Measurements from ENCODE around the gene PITX2.
"Not testable (repeated sequence)": the region's sequence is repeated elsewhere in the genome, so short reads cannot be mapped to it uniquely, and the experiment has no call there.

PITX2 gene

DNA sequence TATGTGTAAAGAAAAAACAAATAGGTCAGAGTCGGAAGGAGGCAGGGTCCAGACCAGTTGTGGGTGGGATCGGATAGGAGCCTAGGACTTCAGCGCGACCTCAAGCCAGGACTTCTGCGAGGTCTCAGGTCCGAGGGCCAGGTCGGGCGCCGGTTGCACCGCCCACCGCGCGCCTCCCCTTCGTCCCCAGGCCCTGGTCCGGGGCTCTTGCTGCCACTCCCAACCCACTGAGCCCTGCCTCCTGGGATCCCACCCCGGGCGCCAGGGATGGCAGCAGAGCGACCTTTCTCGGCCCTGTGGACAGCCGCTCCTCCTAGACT lies 12.3 kb downstream of the PITX2 start:
- DNase-seq: no peak

DNA sequence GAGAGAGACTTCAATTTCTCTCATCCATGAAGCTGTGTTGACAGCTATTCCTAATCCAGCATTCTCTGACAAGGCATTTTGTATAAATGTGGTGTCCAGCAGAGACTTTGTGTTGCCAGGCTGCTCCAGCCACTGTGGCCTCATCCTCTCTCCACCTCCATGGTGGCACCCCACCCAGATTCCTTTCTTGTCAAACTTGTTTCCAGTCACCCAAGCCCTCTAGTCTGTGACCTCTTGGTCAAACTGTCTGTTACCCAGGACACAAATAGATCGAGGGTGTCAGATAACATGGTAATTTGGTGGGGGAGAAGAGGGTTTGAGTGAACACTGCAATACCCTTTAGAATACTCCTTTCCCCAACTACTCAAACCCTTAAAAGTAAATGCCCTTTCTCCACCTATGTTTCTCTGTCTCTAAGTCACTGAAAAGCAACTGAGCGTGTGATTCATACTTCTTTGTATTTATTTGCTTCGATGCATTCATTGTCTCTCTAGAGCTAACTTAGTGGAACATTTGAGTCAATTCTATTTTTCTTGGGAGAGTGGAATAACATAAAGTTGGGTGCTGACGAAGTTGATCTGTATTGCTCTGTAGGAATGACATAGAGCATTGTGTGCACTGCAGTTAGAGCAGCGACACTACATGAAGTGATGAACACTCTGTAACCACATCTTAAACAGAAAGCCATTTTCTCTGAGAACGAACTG lies 13.7 kb downstream of the PITX2 start:
- no peak for DNase-seq

DNA sequence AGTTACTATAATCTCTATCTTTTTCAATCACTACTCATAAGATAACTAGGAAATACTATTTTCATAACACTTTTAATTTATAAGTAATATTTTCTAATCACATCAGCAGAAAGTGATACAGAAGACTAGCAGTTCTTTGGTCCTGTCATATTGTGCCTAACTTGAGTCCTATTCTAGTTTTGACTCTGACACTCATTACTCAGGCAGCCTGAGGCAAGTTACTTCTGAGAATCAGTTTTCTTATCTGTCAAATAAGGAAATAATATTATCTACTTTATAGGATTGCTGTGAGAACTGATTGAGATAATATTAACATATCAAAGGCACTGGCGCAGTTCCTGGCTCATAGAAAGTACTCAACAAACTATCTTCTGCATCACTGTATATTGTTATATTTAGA lies 17.8 kb downstream of the PITX2 start:
- DNase-seq: no peak

DNA sequence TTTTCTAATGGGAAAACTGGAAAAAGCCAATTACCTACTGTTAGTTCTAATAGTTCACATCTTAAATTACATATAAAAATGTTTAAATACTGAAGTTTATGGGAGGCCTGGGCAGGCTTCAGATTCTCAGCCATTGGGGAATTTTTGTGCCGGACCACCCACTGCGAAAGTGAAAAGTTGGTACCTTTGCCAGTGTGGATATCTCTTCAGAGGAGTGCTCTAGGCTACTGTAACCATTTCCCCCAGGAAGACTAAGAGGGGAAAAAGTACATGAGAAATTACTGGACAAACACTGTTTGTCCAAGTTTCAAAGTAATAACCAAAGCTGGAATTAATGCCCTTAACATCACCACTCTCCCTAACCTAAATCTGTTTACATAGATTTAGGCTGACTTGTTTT lies 20.8 kb downstream of the PITX2 start:
- DNase-seq: no peak

DNA sequence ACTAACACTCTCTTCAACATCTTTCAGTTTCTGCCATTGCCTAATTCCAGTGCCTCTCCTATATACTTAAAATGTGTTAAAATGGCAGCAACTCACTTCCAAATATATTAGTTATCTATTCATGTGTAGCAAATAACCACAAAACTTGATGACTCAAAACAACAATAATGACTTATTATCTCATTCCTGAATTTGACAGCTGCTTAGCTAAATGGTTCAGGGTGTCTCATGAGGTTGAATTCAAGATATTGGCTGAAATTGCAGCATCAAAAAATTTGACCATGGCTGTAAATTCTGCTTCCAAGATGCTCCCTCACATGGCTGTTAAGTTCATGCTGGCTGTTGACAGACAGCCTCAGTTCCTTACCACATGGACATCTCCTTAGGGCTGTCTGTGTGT lies 25.3 kb downstream of the PITX2 start:
- DNase-seq: no peak

DNA sequence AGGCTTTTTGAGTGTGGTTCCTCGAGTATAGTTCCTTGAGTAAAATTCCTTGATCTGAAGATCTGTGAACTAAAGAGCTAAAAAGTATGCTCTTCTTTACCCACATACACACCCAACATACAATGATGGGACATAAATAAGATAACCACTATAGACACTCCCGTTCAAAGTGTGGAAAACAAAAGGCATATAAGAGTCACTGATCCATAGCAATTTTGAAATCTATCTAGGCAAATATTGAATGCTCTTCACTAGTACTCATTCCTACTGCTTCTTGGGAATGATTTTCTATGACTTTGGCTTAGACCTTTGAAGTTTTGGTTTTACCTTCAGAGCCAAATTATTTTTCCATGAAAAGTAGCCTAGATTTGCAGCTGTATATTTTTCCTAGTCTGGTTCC lies 26.4 kb downstream of the PITX2 start:
- no peak for DNase-seq

DNA sequence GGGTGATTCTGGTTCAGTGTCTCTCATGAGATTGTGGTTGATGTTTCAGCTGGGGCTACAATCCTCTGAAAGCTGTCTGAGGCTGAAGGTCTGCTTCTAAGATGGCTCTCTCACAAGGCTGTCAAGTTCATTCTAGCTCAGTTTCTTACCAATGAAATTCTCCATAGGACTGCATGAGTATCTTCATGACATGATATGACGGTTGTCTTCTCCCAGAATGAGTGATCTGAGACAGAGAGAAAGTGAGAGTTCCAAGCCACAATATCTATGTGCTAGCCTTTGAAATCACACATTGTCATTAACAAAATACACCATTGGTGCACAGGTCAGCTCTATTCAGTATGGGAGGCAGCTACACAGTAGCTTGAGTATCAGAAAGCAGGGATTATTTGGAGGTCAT lies 27.3 kb downstream of the PITX2 start:
- no peak for DNase-seq

DNA sequence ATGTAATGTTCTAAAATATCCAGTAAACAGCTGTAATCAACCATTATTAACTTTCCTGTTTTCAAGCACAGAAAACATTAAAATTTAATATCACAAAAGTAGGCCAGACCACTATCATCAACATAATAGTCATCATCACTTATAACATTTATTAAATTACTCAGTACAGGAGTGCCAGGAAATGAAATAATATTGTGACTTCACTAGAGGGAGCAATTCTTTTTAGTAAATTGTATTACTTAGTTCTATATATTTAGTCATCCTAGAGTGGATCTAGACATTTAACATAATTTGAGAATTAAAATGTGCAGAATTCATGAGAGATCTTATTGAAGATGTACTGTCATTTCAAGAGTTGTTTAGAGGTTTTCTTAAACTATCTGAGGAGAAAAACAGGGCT lies 33.6 kb downstream of the PITX2 start:
- DNase-seq: no peak

DNA sequence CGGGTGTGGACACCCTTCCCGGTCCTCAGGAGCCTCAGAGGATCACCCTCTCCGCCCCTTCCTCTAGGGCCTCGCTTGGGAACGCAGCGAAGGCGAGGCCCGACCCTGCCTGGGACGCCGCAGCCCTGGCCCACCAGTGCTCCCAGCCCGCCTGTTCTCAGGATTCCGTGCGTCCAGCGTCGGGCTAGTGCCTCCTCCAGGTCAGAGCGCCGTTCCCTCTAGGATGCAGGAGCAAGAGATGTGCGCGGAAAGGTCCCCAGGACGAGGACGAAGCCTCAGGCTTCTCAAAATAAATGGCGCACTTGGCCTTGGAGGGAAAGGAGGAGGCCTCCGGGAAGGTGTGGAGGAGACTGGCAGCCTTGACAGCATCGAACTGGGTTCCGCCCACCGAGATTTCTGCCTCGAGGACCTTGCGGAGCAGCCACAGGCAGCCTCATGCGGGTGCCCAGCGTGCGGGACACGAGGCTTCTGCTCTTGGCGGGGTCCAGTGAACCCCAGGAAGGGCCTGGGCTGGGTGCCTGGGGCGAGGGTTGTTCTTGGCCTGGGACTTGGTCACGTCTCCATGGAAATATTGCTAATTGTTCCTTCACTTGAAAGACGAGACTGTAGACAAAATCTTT lies 35.1 kb downstream of the PITX2 start:
- DNase-seq: no peak

DNA sequence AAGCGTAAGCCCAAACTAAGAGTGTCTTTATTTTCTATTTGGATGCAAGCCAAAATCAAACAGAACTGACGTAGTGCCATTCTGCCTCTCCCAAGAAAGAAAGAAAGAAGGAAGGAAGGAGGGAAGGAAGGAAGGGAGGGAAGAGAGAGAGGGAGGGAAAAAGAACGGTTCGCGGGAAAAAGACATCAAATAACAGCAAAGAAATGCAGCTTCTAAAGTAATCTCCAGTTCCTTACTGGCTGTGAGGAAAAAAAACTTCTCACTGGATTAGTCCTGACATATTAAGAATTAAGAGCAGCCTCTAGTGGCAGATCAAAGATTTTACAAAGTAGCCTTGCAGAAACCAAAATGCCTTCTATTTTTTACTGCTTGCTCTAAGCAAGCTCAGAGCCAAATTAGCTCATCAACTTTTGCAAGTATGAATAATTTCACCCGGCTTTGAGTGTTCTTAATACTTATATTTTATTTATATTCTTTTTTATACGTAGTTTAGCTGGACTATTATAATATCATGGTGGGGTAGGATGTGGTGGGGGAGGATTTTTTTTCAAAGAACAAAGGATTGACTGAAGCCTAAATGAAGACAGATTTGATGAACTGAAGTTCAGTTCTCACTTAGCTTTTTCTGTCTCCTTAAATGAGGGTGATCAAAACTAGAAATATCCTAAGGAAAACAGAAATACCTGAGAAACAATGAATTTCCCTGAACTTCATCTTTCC lies 36.6 kb downstream of the PITX2 start:
- no peak for DNase-seq

DNA sequence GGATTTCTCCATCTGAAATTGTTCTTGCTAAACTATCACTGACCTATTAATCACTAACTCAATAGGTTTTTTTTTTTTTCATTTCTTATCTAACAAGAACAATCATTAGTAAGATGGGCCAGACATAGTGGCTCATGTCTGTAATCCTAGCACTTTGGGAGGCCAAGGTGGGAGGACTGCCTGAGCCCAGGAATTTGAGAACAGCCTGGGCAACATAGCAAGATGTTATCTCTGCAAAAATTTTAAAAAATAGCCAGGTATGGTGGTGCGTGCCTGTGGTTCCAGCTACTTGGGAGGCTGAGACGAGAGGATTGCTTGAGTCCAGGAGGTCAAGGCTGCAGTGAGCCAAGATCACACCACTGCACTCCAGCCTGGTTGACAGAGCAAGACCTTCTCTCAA lies 46.2 kb downstream of the PITX2 start:
- not testable (repeated sequence) for DNase-seq
